Measurements from ENCODE around the gene MRPS27.

DNA sequence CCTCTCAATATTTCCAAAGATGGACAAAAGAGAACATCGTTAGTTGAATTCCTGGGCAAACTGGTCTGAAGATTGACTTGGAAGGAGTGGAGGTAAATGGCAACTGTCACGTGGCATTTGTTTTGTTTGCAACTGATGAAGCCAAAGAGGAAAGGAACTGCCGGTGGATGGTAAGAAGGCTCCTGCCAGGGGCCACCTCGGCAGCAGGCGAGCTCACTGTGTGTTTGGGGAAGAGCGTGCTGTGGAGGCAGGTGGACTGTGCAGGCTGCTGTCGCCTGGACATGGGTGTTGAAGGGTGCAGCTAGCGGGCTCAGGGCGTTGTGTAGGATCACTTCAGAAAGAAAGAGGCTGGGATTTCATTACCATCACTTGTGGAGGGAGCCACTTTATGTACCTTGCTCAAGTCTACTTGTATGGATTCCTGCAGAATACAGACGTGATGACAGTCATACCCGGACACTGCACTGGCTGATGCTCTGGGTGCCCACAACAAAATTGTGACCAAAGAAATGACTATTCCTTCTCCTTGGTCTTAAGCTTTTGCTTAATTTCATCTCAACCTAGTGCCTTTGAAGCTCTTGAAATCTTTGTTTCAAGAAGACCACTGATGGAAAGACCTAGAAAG is 140.1 kb downstream of the MRPS27 start:
- TF ChIP-seq, protein P1, sequence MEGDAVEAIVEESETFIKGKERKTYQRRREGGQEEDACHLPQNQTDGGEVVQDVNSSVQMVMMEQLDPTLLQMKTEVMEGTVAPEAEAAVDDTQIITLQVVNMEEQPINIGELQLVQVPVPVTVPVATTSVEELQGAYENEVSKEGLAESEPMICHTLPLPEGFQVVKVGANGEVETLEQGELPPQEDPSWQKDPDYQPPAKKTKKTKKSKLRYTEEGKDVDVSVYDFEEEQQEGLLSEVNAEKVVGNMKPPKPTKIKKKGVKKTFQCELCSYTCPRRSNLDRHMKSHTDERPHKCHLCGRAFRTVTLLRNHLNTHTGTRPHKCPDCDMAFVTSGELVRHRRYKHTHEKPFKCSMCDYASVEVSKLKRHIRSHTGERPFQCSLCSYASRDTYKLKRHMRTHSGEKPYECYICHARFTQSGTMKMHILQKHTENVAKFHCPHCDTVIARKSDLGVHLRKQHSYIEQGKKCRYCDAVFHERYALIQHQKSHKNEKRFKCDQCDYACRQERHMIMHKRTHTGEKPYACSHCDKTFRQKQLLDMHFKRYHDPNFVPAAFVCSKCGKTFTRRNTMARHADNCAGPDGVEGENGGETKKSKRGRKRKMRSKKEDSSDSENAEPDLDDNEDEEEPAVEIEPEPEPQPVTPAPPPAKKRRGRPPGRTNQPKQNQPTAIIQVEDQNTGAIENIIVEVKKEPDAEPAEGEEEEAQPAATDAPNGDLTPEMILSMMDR (IDR thresholded peaks at IDR 0.05), result no peak
- no peak for TF ChIP-seq ZFX (IDR thresholded peaks at IDR 0.05; ENCODE audit: borderline replicate concordance)

Measured in 22Rv1 (cell line).